Measurements from ENCODE around the gene IFFO2. TPM values are rescaled to one million over a fixed set of nuclear protein-coding genes. Genes with fewer than 3 reads are reported as not detected.

The IFFO2 gene
- polyA plus RNA-seq, 6 donors from 2014 or later, result 0.09 to 3.2 (median 1.4) TPM

DNA sequence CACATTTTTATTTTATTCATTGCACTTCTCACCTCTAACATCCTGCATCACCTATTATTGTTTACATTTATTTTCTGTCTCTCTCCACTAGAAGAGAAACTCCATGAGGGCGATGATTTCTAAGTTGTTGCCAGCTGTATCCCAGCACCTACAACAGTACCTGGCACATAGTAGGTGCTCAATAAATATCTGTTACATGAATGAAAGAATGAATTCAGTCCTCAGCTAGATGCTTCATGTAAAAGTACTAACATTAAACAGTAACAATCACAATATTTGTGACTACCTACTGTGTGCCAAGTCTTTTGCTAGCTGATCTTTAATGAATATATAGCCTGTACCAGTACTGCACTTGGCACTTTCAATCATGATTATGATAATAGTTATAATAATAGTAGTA is 100.0 kb downstream of the IFFO2 start:
- peaks cover 0 to 13% (median 13%) of the 10 kb centered on the region in 3 donors for H3K27me3 Mint-ChIP-seq
- no peak for ATAC-seq (ENCODE audit: low read depth in 2 of 2)
- H3K4me1 Mint-ChIP-seq, result no peaks in the 10 kb centered on the region

DNA sequence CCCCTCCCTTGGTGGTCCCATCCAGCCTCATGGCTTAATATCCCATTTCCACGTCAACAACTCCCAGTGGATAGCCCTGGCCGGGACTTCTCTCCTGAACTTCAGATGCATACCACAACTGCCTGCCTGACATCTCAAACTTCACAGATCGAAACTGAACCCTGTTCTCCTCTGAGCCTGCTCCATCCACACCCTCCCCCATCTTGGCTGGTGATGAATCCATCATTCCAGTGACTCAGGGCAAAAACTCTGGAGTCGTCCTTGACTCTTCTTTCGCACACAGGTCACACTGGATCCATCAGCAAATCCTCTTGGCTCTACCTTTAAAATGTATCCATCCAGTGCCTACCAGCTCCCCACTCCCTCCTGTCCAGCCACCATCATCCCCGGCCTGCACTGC is 100.9 kb downstream of the IFFO2 start:
- ATAC-seq (ENCODE audit: low read depth in 2 of 2), result no peak
- peaks cover 0 to 9% of the 10 kb centered on the region in 2 donors for H3K36me3 Mint-ChIP-seq
- H3K4me3 Mint-ChIP-seq, result no peak overlapping the region
- H3K27ac Mint-ChIP-seq, result no peak overlapping the region
- DNase-seq, result no peak
- no peaks in the 10 kb centered on the region for H3K4me1 Mint-ChIP-seq
- H3K27me3 Mint-ChIP-seq, result peaks cover 0 to 13% (median 13%) of the 10 kb centered on the region in 3 donors
- H3K9me3 Mint-ChIP-seq, result peaks cover 0 to 6% (median 3%) of the 10 kb centered on the region in 7 donors

More for the DNA sequence above, 100.0 kb downstream of the IFFO2 start:
- Mint-ChIP-seq H3K9me3 (peaks cover 0 to 6% (median 3%) of the 10 kb centered on the region in 7 donors), H3K36me3 (peaks cover 0 to 9% of the 10 kb centered on the region in 2 donors), H3K27ac (no peak overlapping the region), H3K4me3 (no peak overlapping the region)
- DNase-seq, result no peak

DNA sequence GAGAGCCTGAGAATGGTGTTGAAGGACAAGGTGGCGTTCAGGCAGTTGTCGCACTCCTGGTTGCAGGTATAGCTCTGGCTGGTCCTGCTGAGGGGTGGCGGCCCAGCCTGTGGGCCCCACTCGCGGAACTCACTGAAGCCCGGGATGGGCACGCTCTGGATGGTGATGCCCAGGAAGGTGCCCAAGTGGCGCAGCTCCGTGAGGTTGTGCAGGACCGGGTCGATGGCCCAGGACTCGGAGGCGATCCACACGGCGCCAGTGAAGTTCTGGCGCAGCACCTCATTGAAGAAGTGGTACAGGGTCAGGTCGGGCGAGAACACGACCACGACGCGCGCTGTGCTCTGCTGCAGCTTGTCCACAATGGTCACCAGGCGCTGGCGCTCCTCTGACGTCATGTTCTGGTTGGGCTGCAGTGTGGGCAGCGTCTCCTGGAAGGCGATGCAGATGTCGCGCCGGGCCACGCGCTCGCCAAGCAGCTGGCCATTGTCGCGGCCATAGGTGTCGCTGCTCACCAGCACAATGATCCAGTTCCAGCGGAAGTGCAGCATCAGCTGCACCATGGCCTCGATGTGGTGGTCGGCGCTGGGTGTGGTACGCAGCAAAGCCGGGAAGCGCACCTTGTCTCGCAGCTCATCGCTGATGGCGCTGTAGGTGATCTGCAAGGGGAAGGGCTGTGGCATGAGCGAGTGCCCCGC is 102.0 kb downstream of the IFFO2 start:
- Mint-ChIP-seq H3K27me3 (peaks cover 0 to 13% (median 13%) of the 10 kb centered on the region in 3 donors), H3K4me1 (no peaks in the 10 kb centered on the region), H3K27ac (no peak overlapping the region), H3K36me3 (peaks cover 0 to 9% of the 10 kb centered on the region in 2 donors), H3K4me3 (no peak overlapping the region), H3K9me3 (peaks cover 0 to 6% (median 3%) of the 10 kb centered on the region in 7 donors)
- no peak for ATAC-seq (ENCODE audit: low read depth in 2 of 2)
- DNase-seq, result no peak

Other genes starting within 250 kb of the IFFO2 start
- not detected for gene TAS1R2, start 97.0 kb downstream of the IFFO2 start, polyA plus RNA-seq (ENCODE audit: low read depth in 6 of 6)
- gene ALDH4A1, start 54.1 kb downstream of the IFFO2 start, polyA plus RNA-seq (ENCODE audit: low read depth in 6 of 6), result 1 to 10 TPM in 4 of 6 donors, under 1 TPM in 2; 0.96 to 6.7 (median 1.1) TPM